ENCODE measurements around the gene PLPP4.

PLPP4 gene

DNA sequence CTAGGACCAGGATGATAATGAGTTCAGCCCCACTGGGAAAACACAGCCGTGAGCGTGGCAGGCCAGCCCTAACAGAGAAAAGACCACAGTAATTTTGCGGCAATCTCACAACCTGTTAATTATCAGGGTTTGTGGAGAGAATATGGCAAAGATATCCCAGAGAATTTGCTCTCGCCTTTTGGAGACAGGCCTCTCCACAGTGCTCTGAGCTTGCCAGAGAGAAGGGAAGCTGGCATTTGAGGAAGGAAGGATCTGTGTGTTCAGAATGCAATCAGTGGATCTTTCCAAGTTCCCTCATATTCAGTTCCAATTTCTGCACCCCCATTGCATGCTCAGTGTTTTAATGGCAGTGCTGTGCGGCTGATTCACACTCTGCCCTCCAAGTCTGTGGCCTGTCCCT lies 60.2 kb downstream of the PLPP4 start:
- DNase-seq (ENCODE audit: low read depth, low spot score): no peak

DNA sequence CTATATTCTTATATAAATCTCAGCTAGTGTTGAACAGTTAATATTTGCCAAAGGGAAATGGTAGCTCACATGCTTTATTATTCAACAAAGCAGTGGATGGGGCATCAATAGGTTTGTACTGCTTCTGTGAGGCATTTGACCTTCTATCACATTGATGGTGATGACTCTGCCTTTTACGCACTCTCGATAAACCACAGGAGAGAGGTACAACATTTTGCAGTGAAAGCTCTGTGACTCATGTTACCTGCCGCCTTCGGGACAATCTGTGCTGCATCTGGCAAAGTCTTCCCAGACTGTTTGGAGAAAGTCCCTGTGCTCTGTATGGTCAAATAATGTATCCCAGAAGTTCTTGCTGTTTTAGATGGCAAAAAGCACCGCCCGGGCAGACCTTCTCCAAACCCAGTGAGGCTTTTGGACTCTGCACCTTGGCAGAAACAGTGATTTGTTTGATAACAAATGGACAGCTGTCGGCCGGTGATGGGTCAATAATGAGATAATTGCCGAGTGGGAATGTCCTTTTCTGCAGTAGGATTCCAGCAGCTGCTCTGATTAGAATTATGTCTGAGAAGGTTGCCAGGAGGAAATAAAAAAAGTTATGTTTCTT lies 61.0 kb downstream of the PLPP4 start:
- DNase-seq (ENCODE audit: low read depth, low spot score): no peak

DNA sequence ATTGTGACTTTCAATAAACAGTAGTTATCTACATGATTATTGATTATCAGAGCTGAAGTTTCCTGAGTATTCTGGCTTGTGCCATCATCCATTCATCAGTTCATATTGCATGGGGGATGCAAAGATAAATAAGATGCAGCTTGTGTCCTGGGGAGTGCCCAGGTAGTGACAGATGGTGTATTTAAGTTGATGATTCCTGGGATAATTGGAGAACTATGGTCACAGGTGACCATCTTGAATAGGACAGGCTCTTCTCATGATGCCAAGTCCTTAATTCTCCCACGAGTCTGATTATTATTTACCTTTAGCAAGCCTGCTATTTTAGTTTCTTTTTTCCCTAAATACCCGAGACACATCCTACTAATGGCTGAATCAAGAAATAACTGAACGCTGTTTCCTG lies 64.9 kb downstream of the PLPP4 start:
- no peak for DNase-seq (ENCODE audit: low read depth, low spot score)

DNA sequence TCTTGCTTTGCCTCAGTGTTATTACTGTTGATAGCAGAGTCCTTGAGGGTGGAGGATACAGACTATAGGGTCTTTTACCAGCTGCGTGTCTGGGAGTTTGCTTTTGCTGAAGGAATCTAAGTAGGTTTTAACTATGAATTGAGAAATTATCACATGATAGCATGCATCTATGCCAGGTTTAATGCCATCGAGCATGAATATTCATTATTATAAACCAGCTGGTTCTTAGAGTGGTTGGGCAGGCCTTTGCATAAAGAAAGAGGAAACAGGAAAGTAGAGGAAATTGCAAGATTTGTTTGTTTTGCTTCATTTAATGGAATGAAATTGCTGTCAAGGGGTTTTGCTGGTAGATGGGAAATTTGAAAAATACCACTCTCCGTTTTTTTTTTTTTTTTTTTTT lies 70.7 kb downstream of the PLPP4 start:
- no peak for DNase-seq (ENCODE audit: low read depth, low spot score)

DNA sequence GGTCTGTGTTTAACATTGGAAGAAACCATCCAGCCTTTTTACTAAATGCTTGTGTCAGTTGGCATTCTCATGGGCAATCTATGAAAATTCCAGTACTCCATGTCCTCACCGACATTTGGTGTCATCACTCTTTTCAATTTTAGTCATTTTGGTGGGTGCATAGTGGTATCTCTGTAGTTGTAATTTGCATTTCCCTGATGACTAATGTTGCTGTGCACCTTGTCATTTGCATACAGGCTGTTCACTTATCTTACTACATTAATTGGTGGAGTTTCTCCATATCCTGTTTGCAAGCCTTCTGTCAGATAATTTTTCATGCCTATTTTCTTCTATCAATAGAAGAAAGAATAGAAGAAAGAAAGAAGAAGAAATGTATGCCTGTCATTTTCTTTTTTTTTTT lies 73.7 kb downstream of the PLPP4 start:
- DNase-seq (ENCODE audit: low read depth, low spot score): no peak

DNA sequence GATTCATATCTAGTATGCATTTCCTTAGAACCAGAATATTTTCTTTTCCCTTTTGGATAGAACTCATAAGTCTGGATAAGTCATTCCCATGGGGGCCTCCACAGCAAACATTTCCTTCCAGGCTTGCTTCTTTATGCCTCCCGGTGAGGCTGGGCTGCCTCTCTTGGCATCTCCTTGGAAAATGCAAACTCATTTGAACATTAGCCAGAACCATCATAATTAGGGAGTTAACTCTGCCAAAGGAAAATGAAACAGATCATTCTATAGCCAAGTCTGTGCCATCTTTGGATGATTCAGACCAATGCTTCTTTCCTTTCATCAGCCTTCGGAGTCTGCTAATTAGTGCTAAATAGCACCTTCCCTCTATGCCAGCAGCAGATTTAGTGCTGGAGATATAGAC lies 81.1 kb downstream of the PLPP4 start:
- no peak for DNase-seq (ENCODE audit: low read depth, low spot score)

DNA sequence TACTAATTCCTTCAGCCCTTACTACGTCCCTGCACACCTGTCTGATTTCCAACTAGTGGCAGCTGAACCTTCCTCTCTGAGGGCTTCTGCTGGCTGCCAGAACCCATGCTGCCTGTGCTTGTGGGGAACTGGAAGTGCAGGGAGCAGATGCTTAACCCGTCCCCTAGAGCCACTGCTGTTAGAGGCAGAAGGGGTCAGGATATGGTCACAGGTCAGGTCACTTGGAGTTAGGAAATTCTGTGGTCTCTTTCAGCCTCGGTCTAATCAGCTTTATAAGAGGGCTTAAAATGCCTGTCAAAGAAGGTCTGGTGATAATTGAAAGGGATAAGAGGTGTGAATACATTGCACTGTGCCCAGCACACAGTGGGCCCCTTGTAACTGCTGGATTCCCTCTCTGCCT lies 82.0 kb downstream of the PLPP4 start:
- DNase-seq (ENCODE audit: low read depth, low spot score): no peak

DNA sequence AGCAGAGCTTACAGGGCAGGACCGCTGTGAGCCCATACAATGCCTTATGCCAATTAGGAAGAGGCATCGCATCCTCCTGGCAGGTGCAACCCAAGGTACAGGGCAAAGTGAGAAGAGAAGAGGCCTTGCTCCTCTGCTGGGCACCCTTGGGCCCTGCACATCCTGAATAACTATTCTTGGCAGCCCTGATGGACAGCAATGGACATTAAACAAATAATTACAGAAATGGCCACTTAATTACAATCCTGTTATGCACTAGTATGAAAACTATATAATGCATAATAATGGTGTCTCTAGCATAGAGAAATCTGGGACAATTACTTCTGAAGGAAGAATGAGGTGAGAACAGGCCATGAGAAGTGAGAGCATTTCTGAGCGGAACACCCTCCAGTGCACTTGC lies 83.5 kb downstream of the PLPP4 start:
- no peak for DNase-seq (ENCODE audit: low read depth, low spot score)

DNA sequence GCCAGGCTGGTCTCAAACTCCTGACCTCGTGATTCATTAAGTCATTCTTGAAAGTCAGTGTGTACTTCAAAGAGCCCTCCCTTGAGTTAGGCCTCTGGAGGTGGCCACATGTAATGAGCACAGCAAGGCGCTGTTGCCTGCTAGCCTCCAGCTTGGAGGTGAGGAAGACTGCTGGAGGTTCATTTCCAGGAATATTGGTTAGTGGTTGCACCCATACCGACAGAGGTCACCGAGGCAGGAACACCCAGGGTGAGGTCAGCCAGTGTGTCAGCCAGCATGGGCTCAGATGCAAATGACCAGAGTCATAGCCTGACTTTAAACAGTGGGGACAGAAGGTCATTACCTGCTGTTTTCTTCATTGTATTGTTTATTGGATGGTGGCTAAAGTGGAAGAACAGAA lies 85.0 kb downstream of the PLPP4 start:
- no peak for DNase-seq (ENCODE audit: low read depth, low spot score)

DNA sequence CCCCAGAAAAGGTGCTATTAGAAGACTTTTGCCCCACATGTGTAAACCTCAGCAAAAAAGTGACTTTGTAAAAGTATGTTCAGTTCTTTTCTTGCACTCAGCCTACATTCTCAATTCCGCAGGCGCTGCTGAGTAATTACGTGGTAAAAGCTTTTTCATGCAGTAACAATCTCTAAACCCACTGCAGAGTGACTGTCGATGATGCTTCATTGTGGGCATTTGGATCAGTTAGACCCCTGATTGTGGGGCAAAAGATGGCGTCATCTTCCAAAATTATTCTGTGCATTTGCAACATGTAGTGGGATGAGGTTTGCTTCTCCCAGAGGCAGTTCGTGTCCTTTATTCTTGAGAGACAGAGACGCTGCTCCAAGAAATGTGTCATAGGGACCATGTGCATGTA lies 85.6 kb downstream of the PLPP4 start:
- no peak for DNase-seq (ENCODE audit: low read depth, low spot score)

DNA sequence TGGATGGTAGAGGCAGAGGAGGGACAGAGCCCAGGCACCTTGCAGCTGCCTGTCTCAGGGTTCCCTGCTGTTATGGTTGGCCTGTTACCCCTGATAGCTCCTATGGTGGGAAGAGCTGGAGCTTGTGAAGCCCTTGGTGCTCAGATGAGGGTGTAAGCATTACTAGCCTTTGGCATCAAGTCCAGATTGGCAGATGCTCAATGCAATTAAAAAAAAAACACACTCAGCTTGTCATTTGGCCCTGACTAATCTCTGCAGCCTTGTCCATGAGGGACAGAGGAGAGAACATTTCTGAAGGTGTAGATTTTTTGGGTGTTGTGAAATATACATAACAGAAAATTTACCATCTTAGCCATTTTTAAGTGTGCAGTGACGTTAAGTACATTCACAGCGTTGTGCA lies 86.3 kb downstream of the PLPP4 start:
- no peak for DNase-seq (ENCODE audit: low read depth, low spot score)

DNA sequence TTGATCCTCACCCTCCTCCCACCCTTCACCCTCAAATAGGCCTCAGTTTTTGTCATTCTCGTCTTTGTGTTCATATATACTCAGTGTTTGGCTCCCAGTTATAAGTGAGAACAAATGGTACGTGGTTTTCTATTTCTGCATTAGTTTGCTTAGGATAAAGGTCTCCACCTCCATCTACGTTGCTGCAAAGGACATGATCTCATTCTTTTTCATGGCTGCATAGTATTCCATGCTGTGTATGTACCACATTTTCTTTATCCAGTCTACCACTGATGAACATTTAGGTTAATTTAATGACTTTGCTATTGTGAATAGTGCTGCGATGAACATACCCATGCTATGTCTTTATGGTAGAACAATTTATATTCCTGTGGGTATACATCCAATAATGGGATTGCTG lies 91.2 kb downstream of the PLPP4 start:
- no peak for DNase-seq (ENCODE audit: low read depth, low spot score)

DNA sequence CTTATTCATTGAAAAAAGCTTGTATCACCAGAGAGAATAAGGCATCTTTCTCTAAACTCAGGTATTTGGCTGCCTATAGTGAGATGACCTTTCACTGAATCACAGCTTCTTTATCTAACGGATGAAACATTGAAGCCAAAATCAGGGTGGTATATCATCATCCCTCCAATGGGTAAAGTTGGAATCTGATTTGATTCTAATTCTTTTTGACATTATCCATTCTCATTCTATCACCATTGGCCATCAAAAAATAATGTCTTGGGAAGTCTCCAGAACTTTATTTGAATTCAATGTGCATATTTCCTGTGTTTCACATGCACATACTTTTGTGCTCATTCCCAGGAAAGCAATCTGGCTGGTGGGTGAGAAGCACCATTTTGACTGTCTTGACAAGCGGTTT lies 95.2 kb downstream of the PLPP4 start:
- DNase-seq (ENCODE audit: low read depth, low spot score): no peak

DNA sequence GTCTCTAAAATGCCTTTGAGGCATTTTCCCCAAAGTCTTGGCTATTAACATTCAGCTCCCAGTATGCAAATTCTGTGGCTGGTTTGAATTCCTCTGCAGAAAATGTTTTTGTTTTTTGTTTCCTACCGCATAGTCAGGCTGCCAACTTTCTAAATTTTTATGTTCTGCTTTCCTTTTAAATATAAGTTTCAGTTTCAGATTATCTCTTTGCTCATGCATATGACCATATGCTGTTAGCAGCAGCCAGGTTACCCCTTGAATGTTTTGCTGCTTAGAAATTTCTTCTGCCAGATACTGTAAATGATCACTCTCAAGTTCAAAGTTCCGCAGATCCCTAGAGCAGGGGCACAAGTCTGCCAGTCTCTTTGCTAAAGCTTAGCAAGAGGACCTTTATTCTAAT lies 96.9 kb downstream of the PLPP4 start:
- DNase-seq (ENCODE audit: low read depth, low spot score): no peak

DNA sequence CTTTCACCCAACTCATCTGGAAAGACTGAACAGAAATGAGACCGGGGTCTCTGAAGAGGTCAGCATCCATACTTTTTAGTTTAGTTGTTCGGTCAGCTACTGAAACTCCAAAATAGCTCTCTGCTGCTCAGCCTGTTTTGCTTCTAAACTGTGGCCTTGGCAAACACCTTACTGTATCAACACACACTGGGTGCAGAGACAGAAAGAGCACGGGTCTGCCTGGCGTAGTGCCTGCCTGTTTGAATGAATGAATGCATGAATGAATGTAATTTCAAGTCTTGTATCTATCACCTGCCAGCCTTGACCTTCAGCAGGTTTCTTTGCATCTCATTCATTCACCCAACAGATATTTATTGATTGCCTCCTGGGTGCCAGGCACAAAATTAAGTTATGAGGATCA lies 98.4 kb downstream of the PLPP4 start:
- DNase-seq (ENCODE audit: low read depth, low spot score): no peak

DNA sequence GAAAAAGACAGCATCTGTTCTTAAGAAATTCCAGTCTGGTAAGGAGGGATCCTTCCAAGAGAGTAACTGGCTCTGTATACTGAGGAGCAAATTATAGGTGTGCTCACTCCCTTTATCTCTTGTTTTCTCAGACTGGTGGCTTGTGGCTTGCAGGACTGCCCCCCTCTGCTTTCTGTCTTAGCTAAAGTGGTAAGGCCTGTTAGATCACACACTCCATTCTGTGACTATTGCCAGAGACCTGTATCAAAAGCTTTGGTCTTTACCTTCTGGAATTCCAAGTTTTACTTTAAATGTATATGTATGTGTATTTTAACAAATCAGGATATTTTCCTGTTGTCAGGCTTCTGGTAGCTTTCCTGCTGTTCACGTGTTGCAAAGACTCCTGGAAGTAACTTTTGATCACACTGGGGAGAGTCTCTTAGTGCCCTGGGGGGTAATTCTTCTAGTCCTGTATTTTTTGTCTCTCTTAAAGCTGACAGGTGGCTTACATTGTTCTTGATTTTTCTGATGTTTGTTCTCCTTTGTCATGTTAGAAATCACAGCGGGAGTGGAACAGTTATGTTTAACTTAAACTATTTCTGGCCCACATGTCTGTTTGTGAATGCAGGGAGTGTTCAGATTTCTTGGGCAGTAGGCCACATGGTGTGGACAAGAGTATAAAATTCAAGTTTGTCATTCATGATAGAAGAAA lies 99.0 kb downstream of the PLPP4 start:
- no peak for DNase-seq (ENCODE audit: low read depth, low spot score)

DNA sequence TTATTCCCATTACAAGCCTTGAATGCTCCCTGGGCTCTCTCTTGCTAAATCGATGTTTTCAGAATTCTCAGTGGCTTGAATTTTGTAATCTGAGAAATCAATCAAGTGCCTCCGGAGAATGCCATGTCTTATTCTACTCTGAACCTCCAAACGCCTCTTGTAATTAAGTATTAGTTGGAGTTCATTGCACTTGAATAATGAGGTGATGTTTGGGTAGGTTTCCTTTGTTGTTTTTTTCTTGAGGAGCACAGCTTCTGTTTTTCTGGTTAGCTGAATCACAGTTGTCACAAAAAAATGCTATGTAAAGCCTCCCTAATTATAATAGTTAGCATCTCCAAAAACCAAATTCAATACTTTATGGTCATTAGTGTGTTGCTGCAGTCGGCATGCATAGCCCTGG lies 100.3 kb downstream of the PLPP4 start:
- DNase-seq (ENCODE audit: low read depth, low spot score): no peak

DNA sequence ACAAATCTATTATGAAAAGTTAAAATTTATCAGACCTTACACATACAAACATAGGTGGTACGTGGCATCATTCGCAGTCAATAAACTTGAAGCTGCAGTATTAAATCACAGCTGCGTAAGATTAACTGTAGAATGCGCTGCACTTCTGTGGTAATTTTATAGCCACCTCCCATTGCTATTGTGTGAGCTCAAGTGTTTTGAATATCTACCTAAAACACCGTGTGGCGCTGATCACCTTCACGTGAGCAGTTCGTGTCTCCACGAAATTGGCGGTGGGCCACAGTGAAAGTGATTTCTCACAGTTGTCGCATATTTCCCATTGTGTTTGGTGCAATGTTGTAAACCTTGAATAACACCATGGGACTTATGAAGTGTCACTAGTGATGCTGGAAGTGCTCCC lies 102.8 kb downstream of the PLPP4 start:
- DNase-seq (ENCODE audit: low read depth, low spot score): no peak

DNA sequence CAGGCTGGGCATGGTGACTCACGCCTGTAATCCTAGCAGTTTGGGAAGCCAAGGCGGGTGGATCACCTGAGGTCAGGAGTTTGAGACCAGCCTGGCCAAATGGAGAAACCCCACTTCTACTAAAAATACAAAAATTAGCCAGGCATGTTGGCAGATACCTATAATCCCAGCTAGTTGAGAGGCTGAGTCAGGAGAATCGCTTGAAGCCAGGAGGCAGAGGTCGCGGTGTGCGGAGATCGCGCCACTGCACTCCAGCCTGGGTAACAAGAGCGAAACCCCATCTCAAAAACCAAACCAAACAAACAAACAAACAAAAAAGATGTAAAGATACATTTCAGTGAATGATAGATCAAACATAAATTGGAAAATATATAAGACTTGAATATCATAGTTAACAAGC lies 105.9 kb downstream of the PLPP4 start:
- DNase-seq (ENCODE audit: low read depth, low spot score): no peak

DNA sequence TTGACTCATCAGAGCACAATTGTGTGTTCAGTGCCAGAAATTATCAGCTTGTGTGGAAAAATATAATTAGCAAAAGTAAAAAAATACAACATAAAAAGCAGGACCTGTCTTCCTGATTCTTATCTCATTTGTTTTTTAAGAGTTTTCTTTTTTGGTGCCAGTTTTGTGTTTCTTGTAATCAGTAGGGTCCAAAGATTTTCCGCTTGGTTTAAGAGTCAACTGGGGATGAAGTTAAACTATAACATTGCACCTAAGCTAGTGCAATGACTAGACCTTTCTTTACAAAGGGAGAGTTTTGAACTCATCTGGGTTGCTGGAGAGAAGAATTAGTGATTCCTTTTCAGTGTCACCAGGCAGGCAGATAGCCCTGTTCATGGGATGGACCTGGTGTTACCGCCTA lies 113.4 kb downstream of the PLPP4 start:
- no peak for DNase-seq (ENCODE audit: low read depth, low spot score)

DNA sequence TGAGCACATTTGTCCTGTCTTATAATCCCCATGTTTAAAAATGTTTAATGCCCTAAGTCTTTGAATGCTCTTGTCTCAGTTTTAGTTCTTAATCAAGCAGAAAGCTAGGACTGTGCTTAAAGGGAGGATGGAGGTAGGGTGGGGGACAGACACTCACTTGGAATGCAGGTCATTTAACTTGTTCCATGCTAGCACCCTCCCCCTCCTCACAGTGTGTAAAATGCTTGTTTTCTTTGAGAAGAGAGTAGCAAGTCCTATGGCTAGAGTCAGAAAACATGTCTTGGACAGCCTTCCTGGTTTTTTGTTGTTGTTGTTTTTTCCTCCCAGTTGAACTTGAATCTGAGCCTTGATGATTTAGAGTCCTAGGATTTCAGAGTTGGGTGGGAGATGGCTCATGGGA lies 114.2 kb downstream of the PLPP4 start:
- no peak for DNase-seq (ENCODE audit: low read depth, low spot score)

DNA sequence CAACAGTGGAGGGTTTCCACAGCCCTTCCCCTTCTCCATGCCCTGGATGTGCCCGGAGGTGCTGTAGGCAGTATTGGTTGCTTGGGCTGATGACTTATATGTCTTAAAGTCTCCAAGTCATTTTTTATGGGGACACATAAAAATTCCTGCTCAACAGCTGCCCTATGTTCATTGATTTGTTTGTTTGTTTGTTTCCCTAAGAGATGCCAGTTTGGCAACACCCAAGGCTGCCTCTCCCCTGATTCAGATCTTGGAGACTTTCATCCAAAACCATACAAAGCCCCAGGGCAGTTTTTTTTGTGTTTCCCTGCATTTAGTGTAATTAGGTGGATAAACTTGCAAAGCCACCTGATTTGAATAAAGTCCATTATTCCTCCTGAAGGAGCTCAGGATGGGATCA lies 115.3 kb downstream of the PLPP4 start:
- DNase-seq (ENCODE audit: low read depth, low spot score): no peak

DNA sequence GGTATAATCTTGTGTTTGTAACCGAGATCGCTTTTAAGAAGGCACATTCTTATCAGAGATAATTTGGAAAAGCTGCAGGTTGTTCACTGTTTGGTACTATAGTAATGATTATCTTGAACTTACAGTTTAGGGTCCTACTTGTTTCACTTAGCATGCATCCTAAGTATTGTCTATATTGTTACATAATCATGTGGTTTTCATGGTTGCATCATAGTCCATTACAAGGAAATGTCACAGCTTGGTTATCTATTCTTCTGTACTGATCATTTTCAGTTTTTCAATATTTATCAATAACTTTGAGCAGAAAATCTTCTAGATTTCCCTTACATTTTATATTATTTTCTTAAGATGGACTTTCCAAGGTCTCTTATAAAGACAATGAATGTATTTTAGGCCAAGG lies 116.3 kb downstream of the PLPP4 start:
- no peak for DNase-seq (ENCODE audit: low read depth, low spot score)

DNA sequence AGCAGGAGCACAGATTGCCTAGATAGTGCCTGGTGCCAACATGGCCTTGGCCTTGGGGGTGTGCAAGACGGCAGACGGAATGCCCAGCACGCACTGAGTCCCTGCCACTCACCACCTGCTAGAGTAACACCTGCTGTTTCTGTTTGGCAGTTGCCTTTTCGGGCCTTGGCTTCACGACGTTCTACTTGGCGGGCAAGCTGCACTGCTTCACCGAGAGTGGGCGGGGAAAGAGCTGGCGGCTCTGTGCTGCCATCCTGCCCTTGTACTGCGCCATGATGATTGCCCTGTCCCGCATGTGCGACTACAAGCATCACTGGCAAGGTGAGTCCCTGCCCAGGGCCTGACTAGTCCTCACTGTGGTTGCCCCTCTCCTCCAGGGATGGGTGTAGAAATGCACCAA lies 118.0 kb downstream of the PLPP4 start:
- no peak for DNase-seq (ENCODE audit: low read depth, low spot score)
